Ishikawa (cell line): ENCODE data around the gene RAP1GAP2.

Experiments used
- CEBPB ChIP-seq: IDR thresholded peaks from 2 replicates; pipeline ENCODE4 v1.6.1; 2012
- EP300 ChIP-seq: IDR thresholded peaks from 2 replicates; pipeline ENCODE4 v1.6.1; 2012; ENCODE audit warnings: borderline replicate concordance
- TEAD4 ChIP-seq: IDR thresholded peaks from 2 replicates; pipeline ENCODE4 v1.6.1; 2012

DNA sequence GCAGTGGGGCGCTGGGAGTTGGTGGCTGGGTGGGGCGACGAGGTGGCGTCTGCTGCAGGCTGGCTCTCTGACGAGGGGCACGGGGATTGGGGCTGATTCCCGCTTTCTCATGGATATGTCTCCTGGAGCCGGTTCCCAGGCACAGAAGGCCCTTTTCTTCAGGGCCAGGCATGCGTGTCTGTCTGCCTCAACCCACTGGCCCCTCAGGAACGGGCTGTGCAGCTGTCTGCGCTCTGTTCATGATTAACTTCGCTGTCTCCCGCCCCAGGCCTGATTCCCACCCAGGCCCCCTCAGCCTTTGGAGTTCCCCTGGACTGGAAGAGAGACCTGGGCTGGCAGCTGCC lies 53.1 kb downstream of the RAP1GAP2 start:
- no peak for TF ChIP-seq TEAD4
- no peak for TF ChIP-seq EP300
- no peak for TF ChIP-seq CEBPB
